Natural killer cell (primary cell): ENCODE data around the gene SNAPC4. TPM values are rescaled to one million over a fixed set of nuclear protein-coding genes. Genes with fewer than 3 reads are reported as not detected.

Source experiments
- ATAC-seq, 3 donors: fragments of 150-1000 bp in 2 of 3; fragments of 200-7000 bp in 1 of 3; cut with Tn5 transposase; 1 replicate in 1 of 3; 2 replicates in 2 of 3; pipeline ENCODE4 v1.10.0; 2021; ENCODE audit warnings: mild to moderate bottlenecking in 2 of 3, moderate library complexity in 2 of 3
- DNase-seq, 2 donors: peaks; one replicate each; pipeline versions ENCODE4 v3.0.0 to v3.0.0-alpha.2; 2013 to 2021; ENCODE audit warnings: mixed read lengths in 1 of 2
- H3K27ac ChIP-seq: one replicate; pipeline ENCODE4 v1.5.1; 2013; ENCODE audit warnings: mild to moderate bottlenecking, low read length
- H3K27me3 ChIP-seq: one replicate; pipeline ENCODE4 v1.6.1; 2013; ENCODE audit warnings: low read length; ENCODE audit not compliant: control insufficient read depth, insufficient read depth
- H3K36me3 ChIP-seq: one replicate; pipeline ENCODE4 v1.6.1; 2013; ENCODE audit warnings: low read length; ENCODE audit not compliant: control insufficient read depth, insufficient read depth
- H3K4me1 ChIP-seq: one replicate; pipeline ENCODE4 v1.6.1; 2013; ENCODE audit warnings: low read length; ENCODE audit not compliant: control insufficient read depth, insufficient read depth
- H3K4me3 ChIP-seq: one replicate; pipeline ENCODE4 v1.5.1; 2013; ENCODE audit warnings: low read length
- H3K9me3 ChIP-seq: one replicate; pipeline ENCODE4 v1.6.1; 2013; ENCODE audit warnings: low read length; ENCODE audit not compliant: control insufficient read depth, insufficient read depth
- H3K27ac Mint-ChIP-seq, 2 donors: one replicate each; pipeline ENCODE4 v1.8.0; 2022; ENCODE audit warnings: mild to moderate bottlenecking in 2 of 2, mixed read lengths in 2 of 2, moderate library complexity in 1 of 2
- H3K27me3 Mint-ChIP-seq, 2 donors: one replicate each; pipeline ENCODE4 v1.8.0; 2022; ENCODE audit warnings: low read depth in 2 of 2, mixed read lengths in 2 of 2
- H3K36me3 Mint-ChIP-seq: one replicate; pipeline ENCODE4 v1.8.0; 2022; ENCODE audit warnings: mixed read lengths
- H3K4me1 Mint-ChIP-seq, 2 donors: one replicate each; pipeline ENCODE4 v1.8.0; 2022; ENCODE audit warnings: mixed read lengths in 2 of 2
- H3K4me3 Mint-ChIP-seq: one replicate; pipeline ENCODE4 v1.8.0; 2022; ENCODE audit warnings: mild to moderate bottlenecking, moderate library complexity, mixed read lengths
- H3K9me3 Mint-ChIP-seq, 2 donors: one replicate each; pipeline ENCODE4 v1.8.0; 2022; ENCODE audit warnings: mixed read lengths in 2 of 2
- CTCF ChIP-seq: fragments of 200-600 bp; IDR thresholded peaks from one replicate; pipeline ENCODE4 v1.8.0; 2022; ENCODE audit warnings: antibody characterized with exemption
- WGBS: methylation state at CpG from one replicate; pipeline ENCODE4 v1.1.7; 2013; ENCODE audit warnings: missing lambda C conversion rate; ENCODE audit not compliant: insufficient coverage; 5-methylcytosine and 5-hydroxymethylcytosine counted together
- intact Hi-C: fragments of 100-400 bp; cut with micrococcal nuclease; formaldehyde crosslinking; loops from one replicate; pipeline ENCODE4 v1.14.2; 2022
- total RNA-seq, 4 donors: library from RNA; stranded (reverse); fragments of 120-200 nt in 1 of 4; gene quantifications; one replicate each; pipeline versions ENCODE4 v1.2.3 to v1.2.4, GENCODE V29; 2013 to 2022

SNAPC4 gene
- total RNA-seq, 3 donors from 2014 or later (not counting 1 experiment from before 2014, with no cell fraction given): 9.0 to 11.3 (median 9.4) TPM

DNA sequence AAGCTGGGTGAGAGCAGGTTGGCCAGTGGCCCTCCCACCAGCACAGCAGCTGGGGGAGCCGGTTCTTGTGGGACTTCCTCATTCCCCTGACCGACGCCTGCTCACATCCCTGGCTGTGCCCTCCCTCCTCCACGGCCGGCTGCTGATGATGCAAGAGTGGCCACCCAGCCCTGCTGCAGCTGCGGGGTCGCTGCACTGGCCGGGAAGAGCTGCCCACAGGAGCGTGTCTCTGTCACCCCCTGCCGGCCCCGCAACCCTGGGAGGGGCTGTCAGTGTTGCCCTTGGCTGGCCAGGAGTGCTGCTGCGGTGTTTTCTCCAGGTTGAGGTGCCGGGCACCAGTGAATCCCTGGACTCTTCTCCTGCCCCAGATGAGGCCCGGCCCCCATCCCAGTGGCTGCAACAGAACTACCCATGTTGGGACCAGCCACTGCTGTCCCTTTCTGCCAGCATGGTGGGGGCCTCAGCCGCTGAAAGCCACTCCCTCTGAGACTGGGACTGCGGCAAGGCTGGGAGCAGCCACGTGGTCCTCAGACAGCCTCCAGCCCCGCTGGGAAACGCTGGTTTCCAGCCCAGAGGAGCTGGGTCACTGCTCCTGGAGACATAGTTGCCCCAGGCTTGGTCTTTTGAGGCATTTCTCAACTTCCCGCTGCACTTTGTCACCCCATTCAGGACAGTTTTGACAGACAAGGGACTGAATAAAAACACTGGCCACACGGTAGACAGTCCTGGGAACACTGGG, 27.2 kb downstream of the SNAPC4 start:
- Histone ChIP-seq H3K27me3 (peaks cover 3% of the 10 kb centered on the region), H3K4me3 (peak overlapping the region; percentile 30), H3K27ac (no peak overlapping the region), H3K36me3 (no peaks in the 10 kb centered on the region), H3K9me3 (no peaks in the 10 kb centered on the region), H3K4me1 (peaks cover 28% of the 10 kb centered on the region)
- no peak for TF ChIP-seq CTCF
- H3K9me3 Mint-ChIP-seq: no peaks in the 10 kb centered on the region
- H3K4me3 Mint-ChIP-seq: no peak overlapping the region
- no peaks in the 10 kb centered on the region for H3K27me3 Mint-ChIP-seq
- 11% methylated on average over 21 of the region's 21 CpGs for WGBS
- H3K36me3 Mint-ChIP-seq: no peaks in the 10 kb centered on the region
- H3K4me1 Mint-ChIP-seq: no peaks in the 10 kb centered on the region
- H3K27ac Mint-ChIP-seq: no peak overlapping the region
- intact Hi-C loops: no loop called here
- ATAC-seq (peak in 1 of 3 donors; percentile 59), DNase-seq (no peak)

DNA sequence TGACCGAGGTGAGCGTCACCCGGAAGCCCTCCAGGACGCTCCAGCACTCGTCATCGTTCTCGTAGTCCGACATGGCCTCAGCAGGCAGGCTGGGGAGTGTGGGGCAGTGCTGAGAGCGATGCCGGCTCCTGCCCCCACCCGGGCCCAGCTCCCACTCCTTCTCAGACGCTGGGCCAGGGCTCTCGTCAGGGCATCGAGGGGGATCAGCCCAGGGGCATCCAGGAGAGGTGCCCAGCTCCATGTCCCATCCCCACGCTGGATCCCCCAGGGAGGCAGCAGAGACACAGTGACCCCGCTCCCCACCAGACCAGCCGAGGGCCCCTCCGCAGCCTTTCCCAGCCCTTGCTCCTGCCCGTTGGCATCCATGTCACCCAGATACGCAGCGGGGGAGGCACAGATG, 28.0 kb downstream of the SNAPC4 start:
- TF ChIP-seq CTCF: no peak

DNA sequence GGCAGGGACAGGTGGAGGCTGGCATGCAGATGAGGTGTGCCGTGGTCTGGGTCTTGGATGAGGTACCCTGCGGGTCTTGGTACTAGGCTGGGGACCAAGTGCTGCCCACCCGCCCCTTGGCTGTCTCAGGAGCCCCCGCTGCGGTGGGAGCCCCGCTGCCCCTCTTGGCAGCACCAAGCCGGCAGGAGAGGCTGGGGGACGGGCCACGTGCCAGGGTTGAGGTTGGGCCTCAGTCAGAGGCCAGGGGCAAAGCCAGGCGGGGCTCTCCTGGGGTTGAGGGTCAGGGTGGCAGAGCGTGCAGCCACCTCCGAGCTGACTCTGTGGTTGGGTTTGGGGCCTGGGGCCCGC, 28.5 kb downstream of the SNAPC4 start:
- no peak for TF ChIP-seq CTCF
- Histone ChIP-seq H3K4me1 (peaks cover 24% of the 10 kb centered on the region), H3K27ac (no peak overlapping the region), H3K9me3 (no peaks in the 10 kb centered on the region), H3K36me3 (no peaks in the 10 kb centered on the region), H3K27me3 (peaks cover 3% of the 10 kb centered on the region), H3K4me3 (no peak overlapping the region)
- Mint-ChIP-seq H3K27ac (no peak overlapping the region), H3K4me3 (no peak overlapping the region), H3K36me3 (no peaks in the 10 kb centered on the region), H3K4me1 (no peaks in the 10 kb centered on the region), H3K9me3 (no peaks in the 10 kb centered on the region), H3K27me3 (no peaks in the 10 kb centered on the region)
- DNase-seq: no peak
- 89% methylated on average over 13 of the region's 13 CpGs for WGBS
- intact Hi-C loops: no loop called here
- ATAC-seq: no peak

More for the DNA sequence above, 28.0 kb downstream of the SNAPC4 start:
- 89% methylated on average over 21 of the region's 21 CpGs for WGBS
- H3K4me3 Mint-ChIP-seq: no peak overlapping the region
- no peaks in the 10 kb centered on the region for H3K27me3 Mint-ChIP-seq
- no peak overlapping the region for H3K27ac Mint-ChIP-seq
- no peak overlapping the region for H3K27ac ChIP-seq
- peaks cover 28% of the 10 kb centered on the region for H3K4me1 ChIP-seq
- H3K36me3 ChIP-seq: no peaks in the 10 kb centered on the region
- no peaks in the 10 kb centered on the region for H3K4me1 Mint-ChIP-seq
- no peak overlapping the region for H3K4me3 ChIP-seq
- peaks cover 3% of the 10 kb centered on the region for H3K27me3 ChIP-seq
- no peaks in the 10 kb centered on the region for H3K36me3 Mint-ChIP-seq
- ATAC-seq (no peak), DNase-seq (no peak)
- intact Hi-C loops: no loop called here
- H3K9me3 Mint-ChIP-seq: no peaks in the 10 kb centered on the region
- no peaks in the 10 kb centered on the region for H3K9me3 ChIP-seq
